HG03432 (cell line): ENCODE measurements around the gene ADGRL3.

Experiments
- ATAC-seq: cut with Tn5 transposase; IDR thresholded peaks from one replicate; pipeline ENCODE4 v1.9.1; 2021; ENCODE audit warnings: mild to moderate bottlenecking, moderate library complexity; ENCODE audit not compliant: unreplicated experiment

The ADGRL3 gene

DNA sequence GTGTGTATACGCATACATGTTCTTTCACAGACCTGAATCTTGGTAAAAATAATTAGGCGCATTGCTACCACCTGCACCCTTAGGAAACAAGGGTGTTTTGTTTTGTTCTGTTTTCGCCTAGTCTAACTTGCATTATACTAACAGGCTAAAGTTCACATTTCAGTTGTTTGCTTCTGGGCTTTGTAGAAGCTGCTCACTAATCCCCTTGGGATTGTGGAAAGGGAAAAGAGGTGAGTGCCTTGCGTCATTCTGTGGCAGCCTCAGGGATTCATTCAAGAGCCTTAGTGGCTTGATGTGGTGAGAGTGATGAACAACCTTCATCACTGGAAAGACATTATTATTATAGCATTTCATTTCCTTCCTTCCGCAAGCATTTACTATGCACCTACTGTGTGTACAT lies 331.1 kb downstream of the ADGRL3 start:
- ATAC-seq, result no peak

DNA sequence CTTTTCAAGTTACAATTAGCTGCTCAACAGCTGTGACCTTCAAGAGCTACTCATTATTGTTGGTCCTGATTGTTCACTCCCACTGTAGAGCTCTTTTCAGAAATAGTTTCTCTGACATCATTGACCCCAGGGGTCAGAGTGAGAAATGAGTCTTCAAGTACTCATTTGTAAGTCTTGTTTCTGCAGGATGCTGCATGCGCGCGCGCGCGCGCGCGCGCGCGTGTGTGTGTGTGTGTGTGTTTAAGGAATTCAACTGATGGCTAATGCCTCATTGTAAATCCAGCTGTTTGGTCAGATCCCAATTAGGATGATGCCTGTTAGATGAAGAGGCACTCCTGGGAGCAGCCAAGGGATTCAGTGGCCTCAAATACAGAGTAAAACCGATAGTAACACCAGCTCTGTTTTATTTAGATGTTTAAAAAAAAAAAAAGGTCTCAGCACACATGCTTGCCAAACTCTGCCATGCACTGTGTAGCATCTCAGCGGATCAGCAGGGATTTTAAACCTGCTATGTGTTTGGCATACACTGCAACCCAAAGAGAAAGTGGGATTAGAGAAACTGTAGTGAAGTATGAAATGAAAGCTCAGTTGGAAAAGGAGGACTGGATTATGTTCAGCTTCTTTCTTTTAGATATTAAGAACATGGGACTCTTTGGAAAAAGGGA lies 332.3 kb downstream of the ADGRL3 start:
- ATAC-seq, result no peak

DNA sequence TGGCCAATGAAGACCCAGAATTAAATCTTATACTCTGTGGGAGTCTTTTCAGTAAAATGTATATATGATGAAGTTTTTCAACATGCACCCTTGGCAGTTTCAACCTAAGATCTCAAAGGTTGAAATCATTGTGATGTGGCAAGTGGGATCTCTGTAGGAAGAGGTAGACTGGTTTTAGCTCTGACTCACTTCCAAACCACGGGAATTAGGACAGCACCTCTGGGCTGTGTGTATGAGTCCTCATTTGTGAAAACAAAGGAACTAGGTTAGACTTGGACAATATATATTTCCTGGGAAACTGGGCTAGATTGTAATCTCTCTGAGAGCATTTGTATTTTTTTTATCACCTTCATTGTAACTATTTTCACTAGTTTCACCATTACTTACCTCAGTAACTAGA lies 333.0 kb downstream of the ADGRL3 start:
- no peak for ATAC-seq

DNA sequence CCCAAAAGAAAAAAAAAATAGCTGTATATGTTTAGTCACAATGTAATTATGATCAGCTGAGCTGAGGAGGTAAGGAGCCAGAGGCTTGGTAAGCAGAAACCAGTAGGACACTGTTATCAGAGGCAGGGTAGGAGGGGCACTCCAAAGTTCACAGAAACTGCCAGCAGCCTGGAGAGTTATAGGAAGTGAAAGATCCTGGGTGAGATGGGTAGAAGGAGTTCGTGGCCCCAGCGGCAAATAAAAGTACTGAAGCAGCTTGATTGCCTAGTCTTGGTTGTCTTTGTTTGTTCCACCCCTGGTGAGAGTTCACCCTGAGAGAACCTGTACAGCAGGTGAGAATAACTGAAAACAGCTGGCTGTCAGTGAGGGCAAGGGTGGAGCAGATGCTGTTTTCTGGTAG lies 340.8 kb downstream of the ADGRL3 start:
- ATAC-seq, result no peak

DNA sequence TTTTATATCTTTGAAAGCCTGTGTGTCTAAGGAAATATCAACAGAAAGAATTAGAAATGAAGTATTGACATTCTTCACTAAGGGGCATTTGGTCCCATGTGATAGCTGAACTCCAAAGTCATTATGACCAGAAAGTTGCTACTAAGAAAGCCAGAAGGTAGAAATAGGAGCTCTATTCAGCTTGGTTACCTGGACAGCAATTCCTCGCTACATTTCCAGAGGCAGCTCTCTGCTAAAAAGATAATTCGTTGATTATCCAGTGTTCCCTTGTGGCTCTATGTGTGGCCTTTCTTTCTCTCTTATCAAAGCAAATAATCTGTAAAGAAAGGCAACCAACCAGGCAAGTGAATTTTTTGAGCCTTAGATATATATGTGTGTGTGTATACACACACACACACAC lies 341.3 kb downstream of the ADGRL3 start:
- no peak for ATAC-seq

DNA sequence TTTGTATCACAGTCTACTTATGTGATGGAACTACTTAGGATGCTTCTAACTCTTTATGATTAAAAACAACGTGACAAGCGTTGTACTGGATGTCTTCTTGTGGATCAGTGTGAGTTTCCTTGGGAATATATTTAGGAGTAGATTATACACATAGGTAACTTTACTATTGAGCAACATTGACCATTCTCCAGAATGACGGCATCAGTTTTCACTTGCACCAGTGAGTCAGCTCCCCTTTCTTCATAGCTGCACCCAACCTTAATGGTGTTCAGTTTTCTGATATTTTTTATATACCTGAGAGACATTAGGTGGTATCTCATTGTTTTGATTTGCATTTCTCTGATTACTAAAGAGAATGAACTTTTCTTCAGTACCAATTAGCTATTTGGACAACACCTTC lies 343.9 kb downstream of the ADGRL3 start:
- no peak for ATAC-seq

DNA sequence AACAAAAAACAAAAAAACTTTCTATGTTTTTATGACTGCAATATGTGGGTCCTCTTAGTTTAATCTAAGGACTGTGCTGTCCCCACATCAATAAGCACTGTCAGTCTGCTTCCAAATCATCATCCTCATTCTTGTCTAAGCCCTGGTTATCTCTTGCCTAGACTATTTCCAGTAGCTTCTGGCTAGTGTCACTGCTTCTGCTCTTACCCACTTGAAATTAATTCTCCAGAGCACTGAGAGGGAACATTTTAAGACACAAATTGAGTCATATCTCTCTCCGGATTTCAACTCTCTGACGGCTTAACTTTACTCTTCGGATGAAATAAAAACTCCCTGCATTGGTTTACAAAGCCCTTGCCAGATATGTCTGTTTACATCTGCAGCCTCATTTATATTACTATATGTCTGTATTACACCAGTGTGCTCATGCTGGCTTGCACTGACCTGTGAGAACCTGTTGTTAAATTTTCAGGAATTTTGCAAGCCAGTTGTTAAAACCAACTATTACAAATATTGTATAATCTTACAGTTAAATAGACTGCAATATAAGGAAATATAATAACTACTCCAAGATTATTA lies 345.9 kb downstream of the ADGRL3 start:
- no peak for ATAC-seq

DNA sequence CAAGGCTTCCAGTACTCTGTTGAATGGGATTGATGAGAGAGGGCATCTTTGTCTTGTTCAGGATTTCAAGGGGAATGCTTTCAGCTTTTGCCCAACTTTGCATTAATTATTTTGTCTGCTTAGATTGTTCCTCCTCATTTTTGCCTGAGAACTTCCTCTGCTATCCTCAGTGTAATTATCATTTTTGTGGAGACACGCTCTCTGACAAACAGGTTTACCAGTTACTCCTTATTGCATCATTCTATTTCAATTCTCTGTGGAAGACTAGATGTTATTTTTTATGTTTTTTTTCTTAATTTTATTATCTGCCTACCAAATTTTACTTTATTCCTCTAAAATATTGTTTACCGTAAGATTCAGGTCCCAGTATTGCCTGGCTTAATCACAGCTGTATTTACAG lies 349.2 kb downstream of the ADGRL3 start:
- ATAC-seq, result no peak

DNA sequence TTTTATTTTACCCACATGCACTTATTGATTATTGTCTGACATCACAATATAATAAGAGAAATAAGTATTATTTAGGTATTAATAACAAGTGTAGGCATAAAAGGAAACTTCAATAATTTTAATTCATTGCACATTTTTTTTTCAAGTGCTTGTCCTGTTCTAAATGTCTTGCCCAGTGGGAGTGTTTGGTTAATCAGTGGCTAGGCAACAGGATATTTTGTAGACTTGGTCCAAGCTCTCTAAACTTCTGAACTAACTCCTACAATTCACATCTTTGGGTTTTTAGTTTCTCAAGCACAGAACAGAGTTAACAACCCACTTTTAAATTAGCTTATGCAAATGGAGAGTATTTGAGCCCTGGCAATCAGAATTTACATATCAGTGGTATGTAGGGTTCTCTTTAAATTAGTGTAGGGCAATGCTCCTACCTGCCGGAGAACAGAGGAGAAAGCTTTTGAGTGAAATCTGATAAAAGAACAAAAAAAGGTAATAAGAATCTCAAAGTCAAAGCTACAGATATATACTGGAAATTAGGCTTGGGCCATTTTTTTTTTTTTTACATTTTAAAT lies 353.5 kb downstream of the ADGRL3 start:
- ATAC-seq, result no peak

DNA sequence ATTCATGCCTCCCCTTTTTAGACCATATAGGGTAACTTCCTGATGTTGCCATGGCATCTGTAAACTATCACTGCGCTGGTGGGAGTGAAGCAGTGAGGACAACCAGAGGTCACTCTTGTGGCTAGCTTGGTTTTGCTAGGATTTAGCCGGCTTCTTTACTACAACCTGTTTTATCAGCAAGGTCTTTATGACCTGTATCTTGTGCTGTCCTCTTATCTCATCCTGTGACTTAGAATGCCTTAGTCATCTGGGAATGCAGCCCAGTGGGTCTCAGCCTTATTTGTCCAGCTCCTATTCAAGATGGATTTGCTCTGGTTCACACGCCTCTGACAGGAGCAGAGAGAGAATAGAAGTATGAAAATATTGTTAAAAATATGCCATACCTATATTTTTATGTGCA lies 355.7 kb downstream of the ADGRL3 start:
- no peak for ATAC-seq

DNA sequence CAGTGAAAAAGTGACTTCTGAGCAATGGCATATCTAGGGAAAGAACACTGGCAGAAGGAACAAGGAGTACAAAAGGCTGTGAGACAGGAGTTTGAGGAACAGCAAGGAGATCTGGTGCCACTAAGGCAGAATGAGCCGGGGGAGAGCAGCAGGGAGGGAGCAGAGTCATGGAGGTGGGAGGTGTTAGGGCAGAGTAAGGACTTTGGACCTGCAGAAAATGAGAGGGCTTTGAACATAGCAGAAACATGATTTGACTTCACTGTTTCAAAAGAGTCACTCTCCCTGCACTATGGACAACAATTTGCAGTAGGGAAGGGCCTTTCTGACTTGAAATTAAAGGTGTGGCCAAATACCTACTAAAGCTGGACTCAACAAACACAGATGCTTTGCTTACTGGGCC lies 356.2 kb downstream of the ADGRL3 start:
- ATAC-seq, result no peak

DNA sequence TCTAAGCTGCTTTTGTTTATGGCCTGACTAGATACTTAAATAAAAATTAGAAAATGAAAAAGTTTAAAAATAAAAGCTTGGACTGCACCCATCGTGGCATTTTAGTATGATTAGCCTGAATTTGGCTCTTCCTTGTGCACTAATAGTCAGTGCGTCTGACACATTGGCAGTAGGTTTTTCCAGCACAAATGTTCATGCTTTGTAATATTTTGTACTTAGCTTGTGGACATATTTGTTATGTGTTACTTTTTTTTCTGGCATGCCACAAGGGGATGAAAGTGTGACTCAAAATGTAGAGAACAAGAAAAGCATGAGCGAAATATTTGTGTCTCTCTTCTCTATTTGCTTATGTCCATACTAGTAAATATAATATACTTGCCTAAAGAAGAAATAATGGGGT lies 359.3 kb downstream of the ADGRL3 start:
- no peak for ATAC-seq

DNA sequence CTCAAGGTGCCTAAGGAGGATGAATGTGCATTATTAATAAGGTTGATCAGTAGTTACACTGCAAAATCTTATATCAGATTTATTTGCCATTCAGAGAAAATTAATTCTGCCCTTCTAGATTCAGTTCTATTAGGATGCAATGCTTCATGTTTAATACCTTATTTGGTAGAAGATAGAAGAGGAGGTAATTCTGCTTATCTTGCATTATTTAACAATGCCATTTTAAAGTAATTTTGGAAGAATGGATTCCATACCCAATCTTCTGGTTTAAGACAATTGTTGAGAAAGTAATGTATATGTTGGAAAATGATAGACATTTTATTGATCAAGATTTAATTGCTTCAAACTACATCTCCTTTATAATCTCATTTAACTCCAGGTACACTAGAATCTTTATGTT lies 360.9 kb downstream of the ADGRL3 start:
- ATAC-seq, result no peak

DNA sequence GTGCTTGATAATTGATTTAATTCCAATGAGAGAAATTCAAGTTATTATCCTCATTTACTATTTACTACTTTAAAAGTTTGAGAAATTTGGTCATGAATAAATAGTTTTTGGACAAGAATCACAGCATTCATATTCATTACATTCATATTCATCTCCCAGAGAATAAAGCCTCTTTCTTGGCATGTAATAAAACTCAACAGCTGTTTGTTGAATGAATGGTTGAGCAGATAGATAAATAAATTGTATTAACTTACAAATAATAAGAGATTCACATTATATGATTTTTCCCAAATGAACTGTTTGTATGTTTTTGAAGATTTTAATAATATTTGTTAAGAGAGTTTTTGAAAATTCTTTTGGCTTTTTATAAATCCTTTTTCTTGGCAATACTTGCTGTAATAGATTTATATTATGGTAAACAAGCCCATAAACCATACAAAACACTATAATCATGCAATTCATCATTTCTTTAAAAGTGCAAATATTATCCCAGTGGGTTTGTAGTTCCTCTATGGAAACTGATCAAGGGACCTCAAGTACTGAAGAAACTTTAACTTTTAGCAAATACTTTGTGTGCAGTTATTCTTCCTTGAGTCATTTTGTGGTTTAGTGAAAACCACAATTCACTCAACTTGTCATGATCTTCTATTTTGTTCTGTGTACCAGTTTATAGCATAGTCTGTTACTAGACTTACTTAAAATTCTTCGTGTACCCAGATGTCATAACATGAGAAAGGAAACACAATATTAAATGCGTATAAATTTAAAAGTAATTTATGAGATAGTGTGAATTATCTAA lies 371.8 kb downstream of the ADGRL3 start:
- ATAC-seq, result no peak

DNA sequence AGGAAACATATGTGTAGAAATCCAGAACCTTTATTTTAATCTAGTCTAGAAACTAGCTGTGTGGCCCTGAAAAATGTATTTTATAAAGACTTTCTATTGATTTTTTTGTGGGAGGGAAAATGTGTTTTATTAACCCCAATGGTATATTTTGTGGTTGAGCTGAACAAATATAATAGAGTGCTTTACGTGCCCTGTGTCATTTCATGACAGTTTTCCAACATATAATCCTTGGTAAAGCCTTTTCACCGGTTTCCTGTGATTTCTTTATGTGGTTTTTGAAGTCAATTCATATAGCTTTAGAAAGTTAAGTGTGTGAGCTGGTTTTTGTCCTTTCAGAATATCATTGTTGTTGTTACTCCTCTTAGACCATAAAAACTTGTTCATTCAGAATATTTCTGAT lies 375.7 kb downstream of the ADGRL3 start:
- ATAC-seq, result no peak

DNA sequence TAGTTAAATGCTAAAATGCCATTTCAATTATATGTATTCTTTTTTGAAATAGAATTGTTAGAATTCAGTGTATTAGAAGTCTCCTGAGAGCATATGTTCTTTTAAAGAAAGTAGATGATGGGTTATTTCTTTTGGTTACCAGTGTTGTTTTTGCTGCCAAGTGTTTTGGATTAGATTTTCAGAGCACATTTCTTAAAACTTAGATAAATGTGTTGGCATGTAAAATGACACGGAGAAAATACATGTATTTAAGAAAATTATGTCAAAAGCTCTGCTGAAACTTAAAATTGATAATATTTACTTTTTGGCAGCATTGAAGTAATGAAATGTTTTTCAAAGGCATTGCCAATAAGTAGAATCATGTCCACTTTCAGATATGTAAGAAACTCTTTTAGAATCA lies 379.7 kb downstream of the ADGRL3 start:
- no peak for ATAC-seq

DNA sequence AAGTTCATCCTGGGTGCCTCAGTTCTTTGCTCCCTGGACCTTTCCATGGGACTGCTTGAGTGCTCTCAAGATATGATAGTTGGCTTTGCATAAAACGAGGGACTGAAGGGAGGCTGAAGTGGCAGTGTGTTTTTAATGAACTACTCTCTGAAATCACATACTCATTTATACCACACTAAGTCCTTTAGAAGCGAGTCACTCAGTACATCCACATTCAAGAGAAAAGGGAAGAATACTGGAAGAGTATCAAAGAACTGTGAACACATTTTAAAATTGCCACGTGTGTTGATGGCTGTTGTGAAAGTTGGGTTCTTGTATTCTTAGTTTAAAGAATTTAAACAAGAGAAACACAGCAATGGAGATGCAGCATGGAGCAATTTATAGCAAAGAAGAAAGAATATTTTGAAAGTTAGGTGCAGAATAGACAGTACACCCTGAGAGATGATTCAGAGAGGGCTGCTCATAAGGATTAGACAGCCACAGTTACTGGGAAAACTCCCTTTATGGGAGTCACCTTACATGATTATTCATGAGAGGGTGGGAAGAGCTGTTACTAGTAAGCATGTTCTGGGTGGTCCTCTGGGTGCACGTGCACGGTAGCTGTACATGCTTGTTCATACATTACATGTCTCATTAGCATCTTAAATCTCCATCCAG lies 380.7 kb downstream of the ADGRL3 start:
- ATAC-seq, result no peak

DNA sequence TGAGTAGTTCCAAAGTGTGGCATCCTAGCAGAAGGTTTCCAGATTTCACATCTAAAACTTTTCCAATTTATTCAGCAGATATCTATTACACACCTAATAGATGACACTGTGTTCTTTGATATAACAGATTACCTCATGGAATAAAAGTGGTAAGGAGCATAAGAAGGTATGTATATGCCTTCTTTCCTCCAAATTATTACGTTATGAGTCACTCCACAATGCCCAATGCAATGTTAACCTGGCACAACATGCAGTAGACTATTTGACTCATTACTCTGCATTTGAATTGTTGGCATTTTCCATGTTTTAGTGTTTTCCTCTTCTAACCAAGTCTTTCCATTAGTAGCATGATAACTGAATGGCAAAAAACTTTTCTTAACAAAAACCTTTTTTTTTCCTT lies 383.6 kb downstream of the ADGRL3 start:
- no peak for ATAC-seq

DNA sequence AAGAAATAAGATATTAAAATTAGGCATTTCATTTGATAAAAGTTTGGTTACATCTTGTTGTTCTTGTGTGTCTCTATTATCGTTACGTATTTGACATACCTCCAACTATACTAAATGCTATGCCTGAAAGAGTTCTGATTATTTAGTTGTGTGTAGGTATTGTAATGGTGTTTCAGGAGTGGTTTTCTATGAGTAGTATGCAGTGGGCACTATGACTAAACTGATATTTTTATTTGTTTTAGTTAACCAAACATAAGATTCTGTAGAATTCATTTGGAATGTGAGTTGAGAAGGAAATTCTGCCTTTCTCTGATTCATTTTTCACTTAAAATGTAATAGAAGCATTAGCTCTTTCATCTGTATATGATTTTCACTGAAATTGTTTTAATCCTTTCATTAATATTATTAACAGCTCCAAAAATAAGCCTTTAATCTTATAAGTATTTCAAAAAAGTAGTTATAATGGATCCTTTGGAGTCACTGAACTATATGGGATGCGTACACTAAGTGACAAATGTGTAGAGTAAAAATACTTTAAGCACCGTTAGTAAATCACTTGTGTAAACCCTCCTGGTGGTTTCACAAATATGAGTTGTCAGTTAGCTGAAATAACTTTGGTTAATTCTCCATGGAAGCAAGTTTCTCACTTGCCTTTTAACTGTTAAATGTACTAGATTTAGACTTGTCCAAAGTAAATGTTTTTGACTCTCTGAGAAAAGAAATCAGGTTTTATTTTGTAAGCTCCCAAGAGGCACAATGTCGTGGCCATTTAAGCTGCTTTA lies 388.7 kb downstream of the ADGRL3 start:
- no peak for ATAC-seq

DNA sequence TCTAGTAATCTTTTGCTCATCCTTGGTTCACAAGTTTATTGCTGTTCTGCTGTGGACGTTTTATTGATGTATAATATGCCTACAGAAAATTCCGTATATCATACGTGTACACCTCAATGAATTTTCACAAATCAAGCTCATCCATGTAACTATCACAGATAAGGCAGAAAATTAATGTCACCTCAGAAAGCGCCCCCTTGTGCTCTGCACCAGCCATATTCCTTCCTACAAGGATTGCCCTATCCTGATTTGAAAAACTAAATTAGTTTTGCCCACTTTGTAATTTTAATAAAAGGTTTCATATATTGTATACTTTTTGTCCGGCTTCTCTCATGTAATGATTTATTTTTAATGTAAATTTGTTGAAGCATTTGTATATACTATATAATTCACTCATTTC lies 390.8 kb downstream of the ADGRL3 start:
- no peak for ATAC-seq
